ENCODE data around the gene TNPO3.
A peak's percentile ranks its signal among the peaks of the same experiment; 100 is the strongest.

TNPO3 gene

DNA sequence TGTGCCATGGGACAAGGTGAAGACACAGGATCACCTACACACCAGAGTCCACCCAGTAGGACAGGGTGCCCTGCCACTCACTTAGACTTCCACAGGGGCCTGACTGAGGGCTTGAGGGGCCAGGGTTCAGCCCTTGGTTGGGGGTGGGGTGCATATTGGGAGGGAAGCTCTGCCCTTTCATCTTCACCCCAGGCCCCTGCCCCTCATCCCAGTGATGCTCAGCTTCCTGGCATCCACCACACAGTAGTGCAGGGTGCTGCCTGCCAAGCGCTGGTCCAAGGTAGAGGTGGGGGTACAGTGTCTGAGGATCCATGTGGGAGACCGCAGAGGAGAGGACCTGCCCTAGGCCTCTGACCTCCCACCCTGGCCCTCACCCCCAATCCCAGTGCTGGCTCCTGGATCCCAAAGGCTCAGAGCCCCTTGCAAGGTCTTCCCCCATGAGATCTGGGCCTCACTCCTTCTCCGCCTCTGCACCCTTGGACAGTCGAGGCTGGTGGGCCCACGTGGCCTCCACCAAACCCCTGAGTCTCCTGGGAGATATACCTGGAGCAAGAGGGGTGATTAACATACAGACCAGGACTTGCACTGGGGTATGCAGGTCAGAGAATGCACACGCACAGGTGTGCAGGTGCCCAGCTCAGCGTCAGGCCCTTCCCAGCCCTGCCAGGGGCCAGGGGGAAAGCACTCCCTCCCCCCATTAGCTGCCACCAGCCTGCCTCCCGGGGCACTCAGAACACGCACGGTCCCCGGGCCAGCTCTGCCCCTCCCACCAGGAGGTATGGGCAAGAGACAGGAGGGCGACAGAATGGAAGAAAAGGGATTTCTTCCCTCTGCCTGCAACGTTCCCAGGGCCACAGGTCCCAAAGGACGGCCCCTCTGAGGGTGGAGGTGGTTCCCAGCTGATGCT lies 125.8 kb downstream of the TNPO3 start:
- ATAC-seq (ENCODE audit: low read depth): no peak
- Histone ChIP-seq H3K36me3 (ENCODE audit: low read depth) (no peaks in the 10 kb centered on the region), H3K9me3 (ENCODE audit: severe bottlenecking) (no peaks in the 10 kb centered on the region), H3K4me1 (ENCODE audit: insufficient read depth, poor library complexity, severe bottlenecking) (no peaks in the 10 kb centered on the region), H3K4me3 (ENCODE audit: severe bottlenecking) (no peak overlapping the region), H3K27ac (ENCODE audit: poor library complexity, severe bottlenecking) (no peak overlapping the region), H3K27me3 (ENCODE audit: insufficient read depth, poor library complexity, severe bottlenecking) (peaks cover 6% of the 10 kb centered on the region)
- TF ChIP-seq, protein P1, sequence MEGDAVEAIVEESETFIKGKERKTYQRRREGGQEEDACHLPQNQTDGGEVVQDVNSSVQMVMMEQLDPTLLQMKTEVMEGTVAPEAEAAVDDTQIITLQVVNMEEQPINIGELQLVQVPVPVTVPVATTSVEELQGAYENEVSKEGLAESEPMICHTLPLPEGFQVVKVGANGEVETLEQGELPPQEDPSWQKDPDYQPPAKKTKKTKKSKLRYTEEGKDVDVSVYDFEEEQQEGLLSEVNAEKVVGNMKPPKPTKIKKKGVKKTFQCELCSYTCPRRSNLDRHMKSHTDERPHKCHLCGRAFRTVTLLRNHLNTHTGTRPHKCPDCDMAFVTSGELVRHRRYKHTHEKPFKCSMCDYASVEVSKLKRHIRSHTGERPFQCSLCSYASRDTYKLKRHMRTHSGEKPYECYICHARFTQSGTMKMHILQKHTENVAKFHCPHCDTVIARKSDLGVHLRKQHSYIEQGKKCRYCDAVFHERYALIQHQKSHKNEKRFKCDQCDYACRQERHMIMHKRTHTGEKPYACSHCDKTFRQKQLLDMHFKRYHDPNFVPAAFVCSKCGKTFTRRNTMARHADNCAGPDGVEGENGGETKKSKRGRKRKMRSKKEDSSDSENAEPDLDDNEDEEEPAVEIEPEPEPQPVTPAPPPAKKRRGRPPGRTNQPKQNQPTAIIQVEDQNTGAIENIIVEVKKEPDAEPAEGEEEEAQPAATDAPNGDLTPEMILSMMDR (IDR thresholded peaks at IDR 0.05; ENCODE audit: poor library complexity, severe bottlenecking): no peak
- DNase-seq (ENCODE audit: low spot score): peak; percentile 41

DNA sequence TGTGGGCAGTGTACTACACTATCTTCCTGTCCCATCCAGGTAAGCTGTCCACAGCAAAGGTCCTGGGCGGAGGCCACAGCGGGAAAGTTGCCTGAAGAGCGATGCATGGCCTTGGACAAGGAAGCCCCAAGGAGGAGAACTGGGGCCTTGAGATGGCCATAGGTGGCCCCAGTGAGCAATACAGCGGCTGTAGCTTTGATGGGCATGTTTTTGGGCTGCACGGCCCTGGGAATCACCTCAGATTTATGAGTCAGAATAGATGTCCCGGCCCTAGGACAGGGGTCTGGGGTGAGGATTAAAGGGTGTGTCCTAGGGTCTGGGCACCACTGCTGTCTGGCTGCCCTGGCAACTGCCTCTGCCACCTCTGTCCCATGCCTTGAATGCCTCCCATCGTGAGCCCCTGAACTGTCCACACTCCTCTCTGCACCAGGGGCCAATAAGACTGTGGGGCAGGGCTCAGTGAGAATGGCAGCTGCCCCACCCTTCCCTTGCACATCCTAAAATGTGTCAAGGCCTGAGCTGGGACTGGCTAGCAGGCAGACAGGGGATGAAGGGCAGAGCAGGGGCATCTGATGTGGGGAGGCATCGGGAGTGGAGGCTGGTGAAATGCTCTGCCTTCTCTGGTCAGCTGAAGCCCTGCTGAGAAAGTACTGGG lies 126.6 kb downstream of the TNPO3 start:
- Histone ChIP-seq H3K27me3 (ENCODE audit: insufficient read depth, poor library complexity, severe bottlenecking) (peaks cover 6% of the 10 kb centered on the region), H3K4me1 (ENCODE audit: insufficient read depth, poor library complexity, severe bottlenecking) (no peaks in the 10 kb centered on the region), H3K9me3 (ENCODE audit: severe bottlenecking) (no peaks in the 10 kb centered on the region), H3K4me3 (ENCODE audit: severe bottlenecking) (no peak overlapping the region), H3K27ac (ENCODE audit: poor library complexity, severe bottlenecking) (no peak overlapping the region), H3K36me3 (ENCODE audit: low read depth) (no peaks in the 10 kb centered on the region)
- TF ChIP-seq, protein P1 (IDR thresholded peaks at IDR 0.05; ENCODE audit: poor library complexity, severe bottlenecking): no peak
- peak; percentile 20 for DNase-seq (ENCODE audit: low spot score)
- no peak for ATAC-seq (ENCODE audit: low read depth)

DNA sequence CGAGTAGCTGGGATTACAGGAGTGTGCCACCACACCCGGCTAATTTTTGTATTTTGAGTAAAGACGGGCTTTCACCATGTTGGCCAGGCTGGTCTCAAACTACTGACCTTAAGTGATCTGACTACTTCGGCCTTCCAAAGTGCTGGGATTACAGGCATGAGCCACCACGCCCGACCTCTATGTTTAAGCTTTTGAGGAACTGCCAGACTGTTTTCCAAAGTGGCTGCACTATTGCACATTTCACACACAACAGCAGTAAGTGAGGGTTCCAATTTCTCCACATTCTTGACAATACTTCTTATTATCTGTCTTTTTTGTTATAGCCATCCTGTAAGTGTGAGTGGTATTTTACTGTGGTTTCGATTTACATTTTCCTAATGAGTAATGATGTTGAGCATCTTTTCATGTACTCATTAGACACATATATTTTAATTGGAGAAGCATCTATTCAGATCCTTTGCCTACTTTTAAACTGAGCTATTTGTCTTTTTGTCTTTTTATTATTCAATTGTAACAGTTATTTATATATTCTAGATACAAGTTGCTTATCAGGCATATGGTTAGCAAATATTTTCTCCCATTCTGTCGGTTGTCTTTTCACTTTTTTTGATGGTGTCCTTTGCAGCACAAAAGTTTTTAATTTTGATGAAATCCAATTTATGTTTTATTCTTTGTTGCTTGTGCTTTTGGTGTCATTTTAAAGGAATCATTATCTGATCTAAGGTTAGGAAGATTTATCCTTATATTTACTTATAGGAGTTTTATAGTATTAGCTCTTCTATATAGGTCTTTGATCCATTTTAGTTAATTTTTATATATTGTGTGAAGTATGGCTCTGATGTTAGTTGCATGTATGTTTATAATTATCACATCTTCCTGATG lies 130.0 kb downstream of the TNPO3 start:
- H3K27me3 ChIP-seq (ENCODE audit: insufficient read depth, poor library complexity, severe bottlenecking): peaks cover 11% of the 10 kb centered on the region
- TF ChIP-seq, protein P1 (IDR thresholded peaks at IDR 0.05; ENCODE audit: poor library complexity, severe bottlenecking): no peak
- no peak for ATAC-seq (ENCODE audit: low read depth)

DNA sequence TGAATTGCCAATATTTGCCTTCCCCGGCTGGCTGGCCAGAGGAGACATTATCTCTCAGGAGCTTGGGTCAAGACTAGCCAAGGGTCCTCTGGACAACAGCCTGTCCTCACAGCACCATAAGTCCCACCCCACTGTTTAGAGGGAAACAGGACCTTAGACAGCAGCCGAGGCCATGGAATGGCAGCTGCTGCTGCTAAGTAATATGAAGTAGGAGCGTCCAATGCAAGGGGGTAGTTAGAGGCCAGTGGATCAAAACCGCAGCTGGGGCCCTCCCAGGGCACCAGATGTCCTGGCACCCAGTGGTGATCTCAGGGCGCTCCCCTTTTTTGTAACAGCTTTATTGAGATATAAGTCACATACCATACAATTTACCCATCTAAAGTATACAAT lies 131.5 kb downstream of the TNPO3 start:
- peak; percentile 11 for DNase-seq (ENCODE audit: low spot score)
- Histone ChIP-seq H3K27me3 (ENCODE audit: insufficient read depth, poor library complexity, severe bottlenecking) (peaks cover 11% of the 10 kb centered on the region), H3K4me1 (ENCODE audit: insufficient read depth, poor library complexity, severe bottlenecking) (no peaks in the 10 kb centered on the region), H3K4me3 (ENCODE audit: severe bottlenecking) (no peak overlapping the region), H3K9me3 (ENCODE audit: severe bottlenecking) (no peaks in the 10 kb centered on the region), H3K36me3 (ENCODE audit: low read depth) (no peaks in the 10 kb centered on the region), H3K27ac (ENCODE audit: poor library complexity, severe bottlenecking) (no peak overlapping the region)
- TF ChIP-seq, protein P1 (IDR thresholded peaks at IDR 0.05; ENCODE audit: poor library complexity, severe bottlenecking): no peak
- no peak for ATAC-seq (ENCODE audit: low read depth)

More for the DNA sequence above, 130.0 kb downstream of the TNPO3 start:
- DNase-seq (ENCODE audit: low spot score): no peak
- no peaks in the 10 kb centered on the region for H3K9me3 ChIP-seq (ENCODE audit: severe bottlenecking)
- H3K36me3 ChIP-seq (ENCODE audit: low read depth): no peaks in the 10 kb centered on the region
- no peak overlapping the region for H3K27ac ChIP-seq (ENCODE audit: poor library complexity, severe bottlenecking)
- H3K4me3 ChIP-seq (ENCODE audit: severe bottlenecking): no peak overlapping the region
- H3K4me1 ChIP-seq (ENCODE audit: insufficient read depth, poor library complexity, severe bottlenecking): no peaks in the 10 kb centered on the region
